ENCODE measurements around the gene EFCAB12.

- TF ChIP-seq CTCF (IDR thresholded peaks at IDR 0.05), result no peak
- no peak for TF ChIP-seq POLR2AphosphoS5 (IDR thresholded peaks at IDR 0.05)
- no peak for TF ChIP-seq POLR2A (IDR thresholded peaks at IDR 0.05)
Measured at GRCh38 chr3:129473769-129474152, 45.3 kb upstream of the EFCAB12 start.
